ENCODE measurements around the gene KLK4. TPM values are rescaled to one million over a fixed set of nuclear protein-coding genes. Genes with fewer than 3 reads are reported as not detected.

The KLK4 gene
- total and polyA plus RNA-seq, 3 experiments from 2014 or later, result not detected

Other genes with a start within 250 kb of the KLK4 start
- gene SHANK1, start 191.6 kb downstream of the KLK4 start, total RNA-seq, result not detected
- not detected for gene SHANK1, start 191.6 kb downstream of the KLK4 start, polyA plus RNA-seq
- under 1 TPM; 0.31 to 0.53 TPM for gene CLEC11A, start 188.0 kb downstream of the KLK4 start, total RNA-seq
- gene CLEC11A, start 188.0 kb downstream of the KLK4 start, polyA plus RNA-seq, result 1.9 TPM
- gene GPR32, start 140.9 kb downstream of the KLK4 start, total RNA-seq, result not detected
- gene GPR32, start 140.9 kb downstream of the KLK4 start, polyA plus RNA-seq, result not detected
- not detected for gene ACP4, start 121.0 kb downstream of the KLK4 start, total RNA-seq
- gene ACP4, start 121.0 kb downstream of the KLK4 start, polyA plus RNA-seq, result not detected
- under 1 TPM; 0.27 to 0.39 TPM for gene KLK1, start 87.6 kb downstream of the KLK4 start, total RNA-seq
- gene KLK1, start 87.6 kb downstream of the KLK4 start, polyA plus RNA-seq, result not detected
- not detected for gene KLK15, start 77.8 kb downstream of the KLK4 start, total RNA-seq
- gene KLK15, start 77.8 kb downstream of the KLK4 start, polyA plus RNA-seq, result not detected
- not detected for gene KLK3, start 56.5 kb downstream of the KLK4 start, total RNA-seq
- not detected for gene KLK3, start 56.5 kb downstream of the KLK4 start, polyA plus RNA-seq
- not detected for gene KLK2, start 38.0 kb downstream of the KLK4 start, total RNA-seq
- gene KLK2, start 38.0 kb downstream of the KLK4 start, polyA plus RNA-seq, result not detected
- not detected for gene KLK5, start 41.6 kb upstream of the KLK4 start, total RNA-seq
- not detected for gene KLK5, start 41.6 kb upstream of the KLK4 start, polyA plus RNA-seq
- not detected for gene KLK6, start 58.2 kb upstream of the KLK4 start, total RNA-seq
- gene KLK6, start 58.2 kb upstream of the KLK4 start, polyA plus RNA-seq, result not detected
- gene KLK7, start 72.5 kb upstream of the KLK4 start, total RNA-seq, result not detected
- not detected for gene KLK7, start 72.5 kb upstream of the KLK4 start, polyA plus RNA-seq
- gene KLK8, start 90.2 kb upstream of the KLK4 start, total RNA-seq, result not detected
- not detected for gene KLK8, start 90.2 kb upstream of the KLK4 start, polyA plus RNA-seq
- gene KLK10, start 108.3 kb upstream of the KLK4 start, total RNA-seq, result not detected
- not detected for gene KLK10, start 108.3 kb upstream of the KLK4 start, polyA plus RNA-seq
- not detected for gene KLK11, start 115.2 kb upstream of the KLK4 start, total RNA-seq
- not detected for gene KLK11, start 115.2 kb upstream of the KLK4 start, polyA plus RNA-seq
- not detected for gene KLK12, start 123.6 kb upstream of the KLK4 start, total RNA-seq
- gene KLK12, start 123.6 kb upstream of the KLK4 start, polyA plus RNA-seq, result not detected
- not detected for gene KLK13, start 153.7 kb upstream of the KLK4 start, total RNA-seq
- gene KLK13, start 153.7 kb upstream of the KLK4 start, polyA plus RNA-seq, result not detected
- under 1 TPM; 0.26 to 0.31 TPM for gene KLK14, start 171.5 kb upstream of the KLK4 start, total RNA-seq
- not detected for gene KLK14, start 171.5 kb upstream of the KLK4 start, polyA plus RNA-seq
- 10 to 100 TPM; 11.0 to 13.4 TPM for gene CTU1, start 197.0 kb upstream of the KLK4 start, total RNA-seq
- gene CTU1, start 197.0 kb upstream of the KLK4 start, polyA plus RNA-seq, result 8.8 TPM
- under 1 TPM; 0.46 to 0.93 TPM for gene SIGLEC9, start 213.5 kb upstream of the KLK4 start, total RNA-seq
- 3.6 TPM for gene SIGLEC9, start 213.5 kb upstream of the KLK4 start, polyA plus RNA-seq
- gene SIGLEC7, start 230.9 kb upstream of the KLK4 start, total RNA-seq, result under 1 TPM; 0.42 to 0.46 TPM
- 2.5 TPM for gene SIGLEC7, start 230.9 kb upstream of the KLK4 start, polyA plus RNA-seq